ENCODE data around the gene NUP62. TPM values are rescaled to one million over a fixed set of nuclear protein-coding genes. Genes with fewer than 3 reads are reported as not detected.

The NUP62 gene
- total and polyA plus RNA-seq, 2 experiments from 2014 or later = 55.5 to 99.4 TPM

GRCh38 chr19:49876422-49877019 lies 52.8 kb downstream of the NUP62 start:
- Histone ChIP-seq H3F3A (replicated peaks; ENCODE audit: low read depth) (peaks cover 21% of the 10 kb centered on the region; the same call in 1 of the 2 replicates), H3K9me2 (ENCODE audit: insufficient read depth) (no peaks in the 10 kb centered on the region), H3K36me3 (ENCODE audit: insufficient read depth) (peaks cover 24% of the 10 kb centered on the region; the same call in 1 of the 2 replicates), H3K27ac (ENCODE audit: low read depth) (peak overlapping the region; percentile 99), H2AFZ (no peak overlapping the region; the same call in 1 of the 2 replicates), H3K4me2 (peak overlapping the region; percentile 95), H4K20me1 (replicated peaks; ENCODE audit: insufficient read depth) (peaks cover 8% of the 10 kb centered on the region), H3K4me3 (peak overlapping the region; percentile 63), H3K79me2 (replicated peaks; ENCODE audit: insufficient read depth) (peaks cover 38% of the 10 kb centered on the region), H3K27me3 (ENCODE audit: insufficient read depth) (no peaks in the 10 kb centered on the region), H3K4me1 (ENCODE audit: insufficient read depth) (peaks cover 16% of the 10 kb centered on the region; the same call in 1 of the 2 replicates)
- DNase-seq (ENCODE audit: low spot score) (peak; percentile 98), ATAC-seq (peak; percentile 61)
- TF ChIP-seq POLR2AphosphoS5 (IDR thresholded peaks at IDR 0.05; ENCODE audit: low read depth) = 0 out of 2 replicates have a peak, but pooled peaks have one; percentile 24
- TF ChIP-seq EZH2phosphoT487 (IDR thresholded peaks at IDR 0.05; ENCODE audit: unreplicated experiment) = no peak
- TF ChIP-seq EZH2 (IDR thresholded peaks at IDR 0.05; ENCODE audit: low read depth, unreplicated experiment) = no peak
- TF ChIP-seq, protein P1, sequence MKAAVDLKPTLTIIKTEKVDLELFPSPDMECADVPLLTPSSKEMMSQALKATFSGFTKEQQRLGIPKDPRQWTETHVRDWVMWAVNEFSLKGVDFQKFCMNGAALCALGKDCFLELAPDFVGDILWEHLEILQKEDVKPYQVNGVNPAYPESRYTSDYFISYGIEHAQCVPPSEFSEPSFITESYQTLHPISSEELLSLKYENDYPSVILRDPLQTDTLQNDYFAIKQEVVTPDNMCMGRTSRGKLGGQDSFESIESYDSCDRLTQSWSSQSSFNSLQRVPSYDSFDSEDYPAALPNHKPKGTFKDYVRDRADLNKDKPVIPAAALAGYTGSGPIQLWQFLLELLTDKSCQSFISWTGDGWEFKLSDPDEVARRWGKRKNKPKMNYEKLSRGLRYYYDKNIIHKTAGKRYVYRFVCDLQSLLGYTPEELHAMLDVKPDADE (IDR thresholded peaks at IDR 0.05) = peak; percentile 90
- TF ChIP-seq NANOG (IDR thresholded peaks at IDR 0.05; ENCODE audit: borderline replicate concordance) = no peak
- TF ChIP-seq STAT1 (IDR thresholded peaks at IDR 0.05; ENCODE audit: unreplicated experiment) = no peak
- peak; percentile 95 for TF ChIP-seq CREB1 (CRISPR knock-in tag; IDR thresholded peaks at IDR 0.05; ENCODE audit: low read depth)
- no peak for TF ChIP-seq JUNB (IDR thresholded peaks at IDR 0.05; ENCODE audit: unreplicated experiment)
- no peak for TF ChIP-seq ZNF331 (CRISPR knock-in tag; IDR thresholded peaks at IDR 0.05; ENCODE audit: low read depth)
- no peak for TF ChIP-seq REST (IDR thresholded peaks at IDR 0.05; ENCODE audit: unreplicated experiment)
- no peak for TF ChIP-seq ZNF114 (CRISPR knock-in tag; IDR thresholded peaks at IDR 0.05)
- TF ChIP-seq CTCF (conservative IDR thresholded peaks at IDR 0.05; ENCODE audit: low read depth in 2 of 2) = no peak
- TF ChIP-seq, protein P2, sequence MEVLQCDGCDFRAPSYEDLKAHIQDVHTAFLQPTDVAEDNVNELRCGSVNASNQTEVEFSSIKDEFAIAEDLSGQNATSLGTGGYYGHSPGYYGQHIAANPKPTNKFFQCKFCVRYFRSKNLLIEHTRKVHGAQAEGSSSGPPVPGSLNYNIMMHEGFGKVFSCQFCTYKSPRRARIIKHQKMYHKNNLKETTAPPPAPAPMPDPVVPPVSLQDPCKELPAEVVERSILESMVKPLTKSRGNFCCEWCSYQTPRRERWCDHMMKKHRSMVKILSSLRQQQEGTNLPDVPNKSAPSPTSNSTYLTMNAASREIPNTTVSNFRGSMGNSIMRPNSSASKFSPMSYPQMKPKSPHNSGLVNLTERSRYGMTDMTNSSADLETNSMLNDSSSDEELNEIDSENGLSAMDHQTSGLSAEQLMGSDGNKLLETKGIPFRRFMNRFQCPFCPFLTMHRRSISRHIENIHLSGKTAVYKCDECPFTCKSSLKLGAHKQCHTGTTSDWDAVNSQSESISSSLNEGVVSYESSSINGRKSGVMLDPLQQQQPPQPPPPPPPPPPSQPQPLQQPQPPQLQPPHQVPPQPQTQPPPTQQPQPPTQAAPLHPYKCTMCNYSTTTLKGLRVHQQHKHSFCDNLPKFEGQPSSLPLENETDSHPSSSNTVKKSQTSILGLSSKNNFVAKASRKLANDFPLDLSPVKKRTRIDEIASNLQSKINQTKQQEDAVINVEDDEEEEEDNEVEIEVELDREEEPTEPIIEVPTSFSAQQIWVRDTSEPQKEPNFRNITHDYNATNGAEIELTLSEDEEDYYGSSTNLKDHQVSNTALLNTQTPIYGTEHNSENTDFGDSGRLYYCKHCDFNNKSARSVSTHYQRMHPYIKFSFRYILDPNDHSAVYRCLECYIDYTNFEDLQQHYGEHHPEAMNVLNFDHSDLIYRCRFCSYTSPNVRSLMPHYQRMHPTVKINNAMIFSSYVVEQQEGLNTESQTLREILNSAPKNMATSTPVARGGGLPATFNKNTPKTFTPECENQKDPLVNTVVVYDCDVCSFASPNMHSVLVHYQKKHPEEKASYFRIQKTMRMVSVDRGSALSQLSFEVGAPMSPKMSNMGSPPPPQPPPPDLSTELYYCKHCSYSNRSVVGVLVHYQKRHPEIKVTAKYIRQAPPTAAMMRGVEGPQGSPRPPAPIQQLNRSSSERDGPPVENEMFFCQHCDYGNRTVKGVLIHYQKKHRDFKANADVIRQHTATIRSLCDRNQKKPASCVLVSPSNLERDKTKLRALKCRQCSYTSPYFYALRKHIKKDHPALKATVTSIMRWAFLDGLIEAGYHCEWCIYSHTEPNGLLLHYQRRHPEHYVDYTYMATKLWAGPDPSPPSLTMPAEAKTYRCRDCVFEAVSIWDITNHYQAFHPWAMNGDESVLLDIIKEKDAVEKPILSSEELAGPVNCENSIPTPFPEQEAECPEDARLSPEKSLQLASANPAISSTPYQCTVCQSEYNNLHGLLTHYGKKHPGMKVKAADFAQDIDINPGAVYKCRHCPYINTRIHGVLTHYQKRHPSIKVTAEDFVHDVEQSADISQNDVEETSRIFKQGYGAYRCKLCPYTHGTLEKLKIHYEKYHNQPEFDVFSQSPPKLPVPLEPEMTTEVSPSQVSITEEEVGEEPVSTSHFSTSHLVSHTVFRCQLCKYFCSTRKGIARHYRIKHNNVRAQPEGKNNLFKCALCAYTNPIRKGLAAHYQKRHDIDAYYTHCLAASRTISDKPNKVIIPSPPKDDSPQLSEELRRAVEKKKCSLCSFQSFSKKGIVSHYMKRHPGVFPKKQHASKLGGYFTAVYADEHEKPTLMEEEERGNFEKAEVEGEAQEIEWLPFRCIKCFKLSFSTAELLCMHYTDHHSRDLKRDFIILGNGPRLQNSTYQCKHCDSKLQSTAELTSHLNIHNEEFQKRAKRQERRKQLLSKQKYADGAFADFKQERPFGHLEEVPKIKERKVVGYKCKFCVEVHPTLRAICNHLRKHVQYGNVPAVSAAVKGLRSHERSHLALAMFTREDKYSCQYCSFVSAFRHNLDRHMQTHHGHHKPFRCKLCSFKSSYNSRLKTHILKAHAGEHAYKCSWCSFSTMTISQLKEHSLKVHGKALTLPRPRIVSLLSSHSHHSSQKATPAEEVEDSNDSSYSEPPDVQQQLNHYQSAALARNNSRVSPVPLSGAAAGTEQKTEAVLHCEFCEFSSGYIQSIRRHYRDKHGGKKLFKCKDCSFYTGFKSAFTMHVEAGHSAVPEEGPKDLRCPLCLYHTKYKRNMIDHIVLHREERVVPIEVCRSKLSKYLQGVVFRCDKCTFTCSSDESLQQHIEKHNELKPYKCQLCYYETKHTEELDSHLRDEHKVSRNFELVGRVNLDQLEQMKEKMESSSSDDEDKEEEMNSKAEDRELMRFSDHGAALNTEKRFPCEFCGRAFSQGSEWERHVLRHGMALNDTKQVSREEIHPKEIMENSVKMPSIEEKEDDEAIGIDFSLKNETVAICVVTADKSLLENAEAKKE (CRISPR knock-in tag; IDR thresholded peaks at IDR 0.05) = no peak
- Mint-ChIP-seq H3K4me1 (peaks cover 27% of the 10 kb centered on the region), H3K36me3 (ENCODE audit: low read depth) (peaks cover 44% of the 10 kb centered on the region), H3K9me3 (no peaks in the 10 kb centered on the region; the same call in 2 of the 3 replicates), H3K27ac (no peak overlapping the region), H3K27me3 (ENCODE audit: insufficient read depth, low read depth, poor library complexity) (peaks cover 17% of the 10 kb centered on the region), H3K4me3 (no peak overlapping the region)
